HEK293 (cell line): ENCODE results near the gene THSD4.

Source experiments
- BCL11A ChIP-seq: fragments of 450-650 bp; formaldehyde crosslinking; IDR thresholded peaks from 2 replicates; pipeline ENCODE4 v1.5.1; 2016; ENCODE audit warnings: low read depth, missing biosample characterization, missing genetic modification characterization
- CTCF ChIP-seq: fragments of 450-650 bp; formaldehyde crosslinking; IDR thresholded peaks from 2 replicates; pipeline ENCODE4 v1.5.1; 2016; ENCODE audit warnings: missing biosample characterization, missing genetic modification characterization
- PATZ1 ChIP-seq: fragments of 450-650 bp; formaldehyde crosslinking; IDR thresholded peaks from 2 replicates; pipeline ENCODE4 v1.5.1; 2016; ENCODE audit warnings: missing biosample characterization, missing genetic modification characterization
- YY1 ChIP-seq: fragments of 450-650 bp; formaldehyde crosslinking; IDR thresholded peaks from 2 replicates; pipeline ENCODE4 v1.5.1; 2018; ENCODE audit warnings: missing biosample characterization, missing genetic modification characterization
- ZBTB49 ChIP-seq: fragments of 450-650 bp; formaldehyde crosslinking; IDR thresholded peaks from 2 replicates; pipeline ENCODE4 v1.5.1; 2016; ENCODE audit warnings: missing biosample characterization, missing genetic modification characterization, low read depth
- ZNF114 ChIP-seq: fragments of 450-650 bp; formaldehyde crosslinking; IDR thresholded peaks from 2 replicates; pipeline ENCODE4 v1.5.0; 2017; ENCODE audit warnings: missing biosample characterization, missing genetic modification characterization
- ZNF513 ChIP-seq: fragments of 450-650 bp; IDR thresholded peaks from 2 replicates; pipeline ENCODE4 v1.5.1; 2018; ENCODE audit warnings: missing biosample characterization, missing genetic modification characterization
- ZNF548 ChIP-seq: fragments of 450-650 bp; formaldehyde crosslinking; IDR thresholded peaks from 2 replicates; pipeline ENCODE4 v1.5.1; 2016; ENCODE audit warnings: missing biosample characterization, missing genetic modification characterization
- ZNF768 ChIP-seq: fragments of 450-650 bp; formaldehyde crosslinking; IDR thresholded peaks from 2 replicates; pipeline ENCODE4 v1.5.1; 2018; ENCODE audit warnings: missing biosample characterization, mild to moderate bottlenecking, missing genetic modification characterization
- ZNF785 ChIP-seq: fragments of 450-650 bp; formaldehyde crosslinking; IDR thresholded peaks from 2 replicates; pipeline ENCODE4 v1.5.1; 2016; ENCODE audit warnings: missing biosample characterization, missing genetic modification characterization

GRCh38 chr15:71254491-71254890 lies 139.2 kb downstream of the THSD4 start:
- no peak for TF ChIP-seq ZNF548 (tag by site-specific recombination)
- no peak for TF ChIP-seq ZNF114 (tag by site-specific recombination)
- no peak for TF ChIP-seq YY1 (tag by site-specific recombination)
- TF ChIP-seq ZNF768 = no peak
- no peak for TF ChIP-seq ZBTB49 (tag by site-specific recombination)
- no peak for TF ChIP-seq ZNF513 (tag by site-specific recombination)
- TF ChIP-seq CTCF = no peak
- no peak for TF ChIP-seq BCL11A (tag by site-specific recombination)
- no peak for TF ChIP-seq PATZ1
- no peak for TF ChIP-seq ZNF785 (tag by site-specific recombination)
